Keratinocyte (primary cell): ENCODE measurements around the gene BCL2. TPM values are rescaled to one million over a fixed set of nuclear protein-coding genes. Genes with fewer than 3 reads are reported as not detected.

Experiments used
- DNase-seq: peaks from one replicate; pipeline ENCODE4 v3.0.0-alpha.2; 2011; ENCODE audit warnings: low read depth, missing footprints, low spot score
- FAIRE-seq: peaks from 2 replicates; lab custom pipeline; 2011; peaks lifted over from hg19 to GRCh38; lab: Jason Lieb, UNC
- H2AFZ ChIP-seq: 2 replicates; pipeline ENCODE4 v1.6.0; 2012; ENCODE audit warnings: low read length, control low read depth, inconsistent platforms; ENCODE audit not compliant: control insufficient read depth
- H3K27ac ChIP-seq: 2 replicates; pipeline ENCODE4 v1.5.1; 2011; ENCODE audit warnings: low read length; ENCODE audit not compliant: control insufficient read depth, insufficient read depth
- H3K27me3 ChIP-seq: 3 replicates; pipeline ENCODE4 v1.6.0; 2011; ENCODE audit warnings: low read length; ENCODE audit not compliant: control insufficient read depth, insufficient read depth; ENCODE audit errors: extremely low read depth
- H3K36me3 ChIP-seq, 2 experiments: 2 replicates in 1 of 2; 3 replicates in 1 of 2; pipeline ENCODE4 v1.5.1; 2011; ENCODE audit warnings: low read length in 2 of 2, mild to moderate bottlenecking in 1 of 2; ENCODE audit not compliant: control insufficient read depth in 2 of 2, insufficient read depth in 2 of 2; ENCODE audit errors: extremely low read depth in 1 of 2
- H3K4me1 ChIP-seq: 3 replicates; pipeline ENCODE4 v1.5.1; 2011; ENCODE audit warnings: low read length; ENCODE audit not compliant: control insufficient read depth, insufficient read depth; ENCODE audit errors: extremely low read depth
- H3K4me2 ChIP-seq: 3 replicates; pipeline ENCODE4 v1.6.0; 2011; ENCODE audit warnings: low read depth, low read length; ENCODE audit not compliant: control insufficient read depth, insufficient read depth; ENCODE audit errors: extremely low read depth
- H3K4me3 ChIP-seq, 3 experiments: fragments of 200-600 bp in 1 of 3; sonication (generic) in 1 of 3; 2 replicates in 2 of 3; 3 replicates in 1 of 3; pipeline ENCODE4 v1.5.1; 2011 to 2016; ENCODE audit warnings: low read length in 3 of 3, mild to moderate bottlenecking in 3 of 3, control low read depth in 2 of 3, inconsistent platforms in 1 of 3, low read depth in 1 of 3, mixed read lengths in 1 of 3, mixed run types in 1 of 3, moderate library complexity in 1 of 3; ENCODE audit not compliant: control insufficient read depth in 2 of 3, insufficient read depth in 2 of 3; ENCODE audit errors: extremely low read depth in 1 of 3
- H3K79me2 ChIP-seq: 2 replicates; pipeline ENCODE4 v1.6.0; 2012; ENCODE audit warnings: low read length; ENCODE audit not compliant: control insufficient read depth, insufficient read depth
- H3K9ac ChIP-seq: 3 replicates; pipeline ENCODE4 v1.6.0; 2011; ENCODE audit warnings: low read length; ENCODE audit not compliant: control insufficient read depth, insufficient read depth; ENCODE audit errors: extremely low read depth
- H3K9me1 ChIP-seq: 3 replicates; pipeline ENCODE4 v1.6.0; 2011; ENCODE audit warnings: low read length; ENCODE audit not compliant: control insufficient read depth, insufficient read depth; ENCODE audit errors: extremely low read depth
- H3K9me3 ChIP-seq: 2 replicates; pipeline ENCODE4 v1.5.1; 2012; ENCODE audit warnings: low read depth, low read length; ENCODE audit not compliant: control insufficient read depth
- H4K20me1 ChIP-seq: 3 replicates; pipeline ENCODE4 v1.6.0; 2011; ENCODE audit warnings: low read length; ENCODE audit not compliant: control insufficient read depth, insufficient read depth; ENCODE audit errors: extremely low read depth
- CTCF ChIP-seq, 3 experiments: IDR thresholded peaks in 1 of 3; conservative IDR thresholded peaks in 1 of 3; optimal IDR thresholded peaks in 1 of 3; 2 replicates in 2 of 3; 3 replicates in 1 of 3; pipeline versions ENCODE3 to v1.5.1; 2011; ENCODE audit warnings: low read length in 3 of 3, mild to moderate bottlenecking in 3 of 3, moderate library complexity in 2 of 3, control low read depth in 1 of 3, inconsistent platforms in 1 of 3; ENCODE audit not compliant: insufficient read depth in 2 of 3; ENCODE audit errors: extremely low read depth in 1 of 3
- EZH2 ChIP-seq: IDR thresholded peaks from one replicate; pipeline ENCODE4 v1.6.1; 2012; ENCODE audit warnings: inconsistent platforms, mild to moderate bottlenecking, low read length, moderate library complexity
- dilution Hi-C: fragments of 300-500 bp; cut with MboI; formaldehyde crosslinking; loops from one replicate; pipeline ENCODE4 v1.7.0; 2020; ENCODE audit warnings: low sequenced_read_pairs; ENCODE audit not compliant: extremely low pct_ligation_motif_present
- polyA plus RNA-seq, 5 experiments: library from polyadenylated mRNA; depleted of rRNA in 3 of 5; stranded (reverse) in 3 of 5; stranded (forward) in 1 of 5; unstranded in 1 of 5; fragments of >200 nt; gene quantifications; 1 replicate in 1 of 5; 2 replicates in 3 of 5; 3 replicates in 1 of 5; pipeline versions ENCODE4 v1.2.1 to v1.2.3, GENCODE V29; 2011 to 2012; ENCODE audit warnings: missing spikeins in 2 of 5, low read depth in 1 of 5, low replicate concordance in 1 of 5

Gene BCL2
- polyA plus RNA-seq, 1 donor (not counting 4 experiments of a cell fraction or from before 2014, with no cell fraction given) = 0.30 TPM

- FAIRE-seq = no peak
- Histone ChIP-seq H3K9me3 (no peaks in the 10 kb centered on the region), H4K20me1 (no peaks in the 10 kb centered on the region), H3K4me1 (no peaks in the 10 kb centered on the region), H3K27me3 (peaks cover 3% of the 10 kb centered on the region), H3K79me2 (no peaks in the 10 kb centered on the region), H3K4me2 (no peak overlapping the region), H2AFZ (no peak overlapping the region), H3K27ac (no peak overlapping the region), H3K9ac (no peak overlapping the region), H3K9me1 (no peaks in the 10 kb centered on the region), H3K36me3 (no peaks in the 10 kb centered on the region), H3K4me3 (no peak overlapping the region)
- dilution Hi-C loops = no loop called here
- TF ChIP-seq CTCF (optimal IDR thresholded peaks at IDR 0.05 in 1 of 3, IDR thresholded peaks at IDR 0.05 in 1 of 3, conservative IDR thresholded peaks at IDR 0.05 in 1 of 3; ENCODE audit: extremely low read depth in 1 of 3, insufficient read depth in 2 of 3, low read length in 3 of 3) (no peak), EZH2 (no peak)
- DNase-seq = no peak
Measured at GRCh38 chr18:63096327-63096874, 223.2 kb downstream of the BCL2 start.

- Histone ChIP-seq H3K79me2 (no peaks in the 10 kb centered on the region), H3K27ac (no peak overlapping the region), H3K9me1 (no peaks in the 10 kb centered on the region), H3K4me1 (no peaks in the 10 kb centered on the region), H4K20me1 (no peaks in the 10 kb centered on the region), H3K4me3 (no peak overlapping the region), H3K27me3 (peaks cover 3% of the 10 kb centered on the region), H3K4me2 (no peak overlapping the region), H3K9ac (no peak overlapping the region), H2AFZ (no peak overlapping the region), H3K36me3 (no peaks in the 10 kb centered on the region), H3K9me3 (no peaks in the 10 kb centered on the region)
- dilution Hi-C loops = no loop called here
- no peak for DNase-seq
- no peak for FAIRE-seq
- TF ChIP-seq CTCF (optimal IDR thresholded peaks at IDR 0.05 in 1 of 3, IDR thresholded peaks at IDR 0.05 in 1 of 3, conservative IDR thresholded peaks at IDR 0.05 in 1 of 3; ENCODE audit: extremely low read depth in 1 of 3, insufficient read depth in 2 of 3, low read length in 3 of 3) = no peak
- no peak for TF ChIP-seq EZH2
Measured at GRCh38 chr18:63095768-63096167, 223.8 kb downstream of the BCL2 start.
